HG02885 (cell line): ENCODE data around the gene PCYT2.
"Not testable (repeated sequence)": the region's sequence is repeated elsewhere in the genome, so short reads cannot be mapped to it uniquely, and the experiment has no call there.

Experiments
- ATAC-seq: cut with Tn5 transposase; IDR thresholded peaks from one replicate; pipeline ENCODE4 v1.9.1; 2021; ENCODE audit warnings: mild to moderate bottlenecking; ENCODE audit not compliant: unreplicated experiment, poor library complexity

The PCYT2 gene

GRCh38 chr17:81911277-81911961 lies at the start of gene PCYT2:
PCYT2 (minus strand) TSS chr17:81911399; CDS start chr17:81911355, 44 bp downstream.
- ATAC-seq = peak; percentile 80

DNA sequence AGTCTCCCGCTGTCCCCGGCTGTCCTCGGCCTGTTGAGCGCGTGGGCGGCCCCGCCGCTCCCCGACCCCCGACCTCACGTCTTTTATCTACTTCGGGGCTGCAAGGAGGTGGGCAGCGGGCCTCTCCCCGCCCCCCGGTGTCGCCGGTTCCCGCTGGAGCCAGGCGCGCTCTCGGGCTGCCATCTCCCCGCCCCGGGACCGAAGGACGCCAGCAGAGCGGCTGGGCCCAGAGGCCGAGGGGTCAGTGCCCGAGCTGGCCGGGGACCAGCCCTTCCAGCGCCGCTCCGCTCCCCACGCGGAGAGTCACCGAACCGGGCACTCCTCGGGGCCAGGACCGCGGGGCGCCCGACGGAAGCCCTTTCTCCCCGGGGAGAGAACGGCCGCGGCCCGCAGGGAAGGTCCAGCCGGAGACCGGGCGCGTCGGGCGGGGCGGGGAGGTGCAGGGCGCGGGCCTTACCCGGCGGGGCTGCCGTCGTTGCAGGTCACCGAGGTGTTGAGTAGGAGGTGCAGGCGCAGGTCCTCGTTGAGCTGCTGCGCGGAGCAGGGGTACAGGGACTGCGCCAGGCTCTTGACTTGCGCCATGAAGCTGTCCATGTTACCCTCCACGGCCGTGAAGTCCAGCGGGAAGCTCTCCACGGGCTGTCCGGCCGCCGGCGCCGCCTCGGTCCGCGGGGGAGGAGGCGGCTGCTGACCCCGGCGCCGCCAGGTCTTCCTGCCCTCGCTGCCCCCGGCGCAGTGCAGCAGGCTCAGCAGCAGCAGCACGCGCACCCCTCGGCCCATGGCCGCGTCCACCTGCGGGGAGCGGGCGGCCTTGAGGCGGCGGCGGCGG lies 49.1 kb upstream of the PCYT2 start:
- no peak for ATAC-seq

DNA sequence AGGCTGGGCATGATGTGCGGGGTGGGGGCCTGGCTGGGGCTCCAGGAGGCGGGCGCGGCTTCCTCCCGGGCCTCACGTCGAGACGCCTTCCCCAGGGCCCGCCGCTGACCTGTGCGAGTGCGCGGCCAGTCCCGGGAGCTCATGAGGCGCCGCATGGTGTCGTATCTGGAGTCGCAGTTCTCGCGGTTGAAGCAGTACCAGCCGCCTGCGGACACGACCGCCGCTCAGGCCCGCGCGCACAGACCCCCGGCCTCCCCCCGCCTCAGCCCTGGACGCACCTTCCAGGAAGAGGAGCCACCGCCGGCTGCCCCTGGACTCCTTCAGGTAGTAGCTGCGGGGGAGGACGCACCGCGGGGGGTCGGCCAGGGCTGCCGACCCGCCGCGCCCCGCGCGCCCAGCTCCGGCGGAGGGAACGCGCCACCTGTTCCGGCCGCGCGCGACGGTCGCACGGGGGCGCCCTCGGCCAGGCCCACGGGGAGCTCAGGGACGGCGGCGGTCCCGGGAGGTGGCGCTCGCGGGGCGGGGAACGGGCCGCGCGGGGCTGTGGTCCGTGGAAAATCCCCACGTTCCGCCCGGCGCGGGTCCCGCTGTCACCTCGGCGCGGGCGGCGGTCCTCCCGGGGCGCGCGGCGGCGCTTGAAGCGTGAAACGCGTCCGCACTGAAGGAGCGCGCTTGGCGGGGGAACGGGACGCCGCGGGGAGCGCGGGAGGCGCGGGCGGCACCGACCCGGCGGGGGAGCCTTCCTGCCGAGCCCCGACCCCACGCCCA lies 48.3 kb upstream of the PCYT2 start:
- ATAC-seq = peak; percentile 52

GRCh38 chr17:81958633-81959342 lies 47.6 kb upstream of the PCYT2 start:
- no peak for ATAC-seq

GRCh38 chr17:81957691-81958432 lies 46.7 kb upstream of the PCYT2 start:
- ATAC-seq = no peak

- ATAC-seq = no peak
These were observed 45.7 kb upstream of the PCYT2 start for GRCh38 chr17:81956607-81957589.

DNA sequence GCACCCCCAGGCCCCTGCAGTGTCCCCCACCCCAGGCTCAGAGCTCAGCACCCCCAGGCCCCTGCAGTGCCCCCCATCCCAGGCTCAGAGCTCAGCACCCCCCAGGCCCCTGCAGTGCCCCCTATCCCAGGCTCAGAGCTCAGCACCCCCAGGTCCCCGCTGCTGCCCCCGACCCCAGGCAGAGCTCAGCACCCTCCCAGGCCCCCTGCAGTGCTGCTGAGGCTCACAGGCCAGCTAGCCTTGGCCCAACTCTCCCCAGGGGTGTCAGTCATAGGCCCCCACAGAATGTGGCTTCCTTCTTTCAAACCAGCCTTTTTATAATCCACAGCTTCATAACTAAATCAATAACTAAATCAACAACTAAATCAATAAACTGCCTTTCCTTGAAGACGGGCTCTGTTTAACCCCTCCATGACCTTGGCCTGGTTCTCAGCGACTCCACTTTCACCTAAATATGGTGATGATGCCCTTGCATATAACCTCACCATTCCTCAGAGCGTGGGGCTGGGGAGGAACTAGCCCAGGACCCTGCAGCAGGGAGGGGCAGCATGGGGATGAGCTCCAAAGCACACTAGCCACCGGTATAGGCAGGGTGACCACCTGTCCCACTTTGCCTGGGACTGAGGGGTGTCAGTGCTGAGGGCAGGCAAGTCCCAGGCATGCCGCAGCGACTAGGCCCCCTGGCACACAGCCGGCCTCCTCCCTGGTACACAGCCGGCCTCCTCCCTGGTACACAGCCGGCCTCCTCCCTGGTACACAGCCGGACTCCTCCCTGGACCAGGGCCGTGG lies 44.8 kb upstream of the PCYT2 start:
- ATAC-seq = no peak

- ATAC-seq = no peak
These were observed 44.0 kb upstream of the PCYT2 start for GRCh38 chr17:81955058-81955681.

- no peak for ATAC-seq
These were observed 43.2 kb upstream of the PCYT2 start for GRCh38 chr17:81954131-81955057.

GRCh38 chr17:81953443-81953842 lies 42.2 kb upstream of the PCYT2 start:
- ATAC-seq = not testable (repeated sequence)

- ATAC-seq = no peak
These were observed 41.6 kb upstream of the PCYT2 start for GRCh38 chr17:81952792-81953228.

GRCh38 chr17:81951785-81952684 lies 40.8 kb upstream of the PCYT2 start:
- ATAC-seq = no peak

DNA sequence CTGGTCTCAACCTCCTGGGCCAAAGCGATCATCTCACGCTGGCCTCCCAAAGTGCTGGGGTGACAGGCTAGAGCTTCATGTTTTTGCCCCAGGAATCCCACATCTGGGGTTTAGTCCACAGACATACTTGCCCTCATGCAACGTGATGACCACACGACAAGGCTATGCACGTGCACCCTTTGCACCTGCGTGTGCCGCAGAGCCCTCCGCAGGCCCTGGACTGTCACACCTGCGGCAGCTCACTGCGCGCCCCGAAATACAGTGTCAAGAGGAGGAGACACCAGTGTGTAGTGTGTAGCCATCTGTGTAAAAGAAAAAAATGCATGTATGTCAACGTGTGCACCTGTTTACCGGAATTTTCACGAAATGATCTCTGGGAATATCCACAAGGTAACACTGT lies 39.3 kb upstream of the PCYT2 start:
- no peak for ATAC-seq

GRCh38 chr17:81948635-81949378 lies 37.6 kb upstream of the PCYT2 start:
- no peak for ATAC-seq
